Heart left ventricle (tissue), 16 donors: Measurements from ENCODE around the gene CD8A. TPM values are rescaled to one million over a fixed set of nuclear protein-coding genes. Genes with fewer than 3 reads are reported as not detected.
A peak's percentile ranks its signal among the peaks of the same experiment; 100 is the strongest.
"Not testable (repeated sequence)": the region's sequence is repeated elsewhere in the genome, so short reads cannot be mapped to it uniquely, and the experiment has no call there.

Source experiments
- ATAC-seq, 4 donors: fragments of 200-7000 bp; cut with Tn5 transposase; one replicate each; pipeline ENCODE4 v1.9.1; 2020 to 2022; ENCODE audit warnings: moderate library complexity in 4 of 4, mild to moderate bottlenecking in 3 of 4, moderate number of reproducible peaks in 1 of 4
- DNase-seq, 5 donors: peaks; one replicate each; pipeline ENCODE4 v3.0.0-alpha.2; 2020
- H3K27ac ChIP-seq, 12 donors: fragments of 200-600 bp; sonication (generic) in 4 of 12; one replicate each; pipeline versions ENCODE4 v1.5.0 to v1.8.0; 2016 to 2022; ENCODE audit warnings: mild to moderate bottlenecking in 2 of 12
- H3K27me3 ChIP-seq, 9 donors: fragments of 200-600 bp; sonication (generic) in 2 of 9; one replicate each; pipeline versions ENCODE4 v1.5.1 to v1.8.0; 2016 to 2022; ENCODE audit warnings: mild to moderate bottlenecking in 3 of 9
- H3K36me3 ChIP-seq, 9 donors: fragments of 200-600 bp; sonication (generic) in 2 of 9; one replicate each; pipeline versions ENCODE4 v1.5.0 to v1.8.0; 2018 to 2022; ENCODE audit warnings: mild to moderate bottlenecking in 2 of 9
- H3K4me1 ChIP-seq, 12 donors: fragments of 200-600 bp; sonication (generic) in 4 of 12; one replicate each; pipeline versions ENCODE4 v1.5.0 to v1.8.0; 2016 to 2022; ENCODE audit warnings: mild to moderate bottlenecking in 3 of 12
- H3K4me3 ChIP-seq, 12 donors: fragments of 200-600 bp; sonication (generic) in 4 of 12; one replicate each; pipeline versions ENCODE4 v1.5.0 to v1.8.0; 2017 to 2022; ENCODE audit warnings: mild to moderate bottlenecking in 9 of 12, moderate library complexity in 4 of 12
- H3K9me3 ChIP-seq, 12 donors: fragments of 200-600 bp; sonication (generic) in 4 of 12; one replicate each; pipeline versions ENCODE4 v1.5.0 to v1.8.0; 2016 to 2022; ENCODE audit warnings: mild to moderate bottlenecking in 1 of 12
- CTCF ChIP-seq, 12 donors: fragments of 200-600 bp; sonication (generic) in 4 of 12; IDR thresholded peaks; one replicate each; pipeline versions ENCODE4 v1.5.0 to v1.8.0; 2018 to 2022; ENCODE audit warnings: antibody characterized with exemption in 12 of 12, mild to moderate bottlenecking in 5 of 12
- POLR2A ChIP-seq, 2 donors: fragments of 450-650 bp; IDR thresholded peaks; one replicate each; pipeline ENCODE4 v1.6.1; 2017; ENCODE audit warnings: antibody characterized with exemption in 2 of 2, mild to moderate bottlenecking in 2 of 2, moderate library complexity in 2 of 2
- WGBS, 4 donors: extraction: QIAGEN DNeasy Blood & Tissue Kit in 2 of 4; methylation state at CpG; one replicate each; pipeline versions ENCODE4 v1.1.5 to v1.1.7; 2013 to 2018; 5-methylcytosine and 5-hydroxymethylcytosine counted together
- intact Hi-C, 10 donors: fragments of 100-400 bp; cut with DNase I; formaldehyde crosslinking; loops; one replicate each; pipeline versions ENCODE4 v1.11.1 to v1.14.2; 2022
- long read RNA-seq, 3 donors: library from polyadenylated mRNA; unstranded; transcript quantifications; one replicate each; pipeline ENCODE4 v2.0.0, GENCODE V29; 2020 to 2021
- polyA plus RNA-seq, 2 donors: library from polyadenylated mRNA; stranded (reverse); fragments of 200-250 nt; gene quantifications; one replicate each; pipeline ENCODE4 v1.2.3, GENCODE V29; 2013
- total RNA-seq, 9 donors: library from RNA; depleted of rRNA in 2 of 9; stranded (reverse); fragments of >200 nt in 2 of 9; fragmentation: NEBNext Ultra II Directional in 3 of 9; extraction: Animal tissue kit (Norgen Biotek cat#: 25700) in 3 of 9; gene quantifications; one replicate each; pipeline versions ENCODE4 v1.1.0 to v1.2.4, GENCODE V29; 2016 to 2023
- donor health status: ischemic (EF 13 %, LVEDD 7.1; RV severe dilation, severe dysfunction).
- donor health status: healthy with polysubstance abuse.
- donor health status: DM: no; HTN: yes; CAD: no.
- donor health status: DM: no; HTN: no; CAD: no.
- donor health status: ischemic (EF 25% LVEDD 6.9; RV normal size, moderate dysfunction).
- donor health status: ischemic (EF 25% LVEDD 5.7; RV mildly dilated, moderate dysfunction).
- donor health status: healthy.
- donor health status: DM: yes; HTN: yes; CAD: no.
- donor health status: ischemic (EF 35%, LVEDD 5.7; RV mildly dilated, moderate dysfunction).
- donor health status: nonischemic (EF 11% LVEDD 7.7; RV severe dilation, severe dysfunction).
- donor health status: DM: yes; HTN: yes; CAD: no.
- donor health status: PGD.
- donor health status: ischemic (EF 29% LVEDD 5.4; RV normal size, mild dysfunction).
- donor health status: nonischemic (EF 23%, LVEDD 6.1; RV moderate dilation, normal function).

Gene CD8A
- total RNA-seq (10 to 100 TPM in 1 of 9 donors, 1 to 10 TPM in 1, under 1 TPM in 6, not detected in 1; 0.24 to 11.1 (median 0.43) TPM), polyA plus RNA-seq (under 1 TPM; 0.33 to 0.65 TPM)
- long read RNA-seq, donor 1, partial matches to known transcripts, result 0 of 1 reads
- long read RNA-seq, donor 1, other reads (novel, unspliced or antisense), result 0 of 1 reads
- long read RNA-seq, donor 2, partial matches to known transcripts, result 1 of 1 reads
- long read RNA-seq, donor 2, other reads (novel, unspliced or antisense), result 0 of 1 reads
- long read RNA-seq, donor 3, partial matches to known transcripts, result 1 of 1 reads
- long read RNA-seq, donor 3, other reads (novel, unspliced or antisense), result 0 of 1 reads

GRCh38 chr2:86790676-86791572 lies at the start of gene CD8A:
TSS of gene CD8A (minus strand) at chr2:86790913. CDS start at chr2:86790825, 88 bp downstream.
- peak within 1 kb of the TSS in 10 of 12 donors; percentile 8 to 51 (median 20) for H3K4me3 ChIP-seq
- no peak for DNase-seq
- ATAC-seq, result no peak
- intact Hi-C loops, result no loop called here
- peaks cover 0 to 7% (median 2%) of the 10 kb centered on the region in 12 donors for H3K9me3 ChIP-seq
- H3K36me3 ChIP-seq, result no peaks in the 10 kb centered on the region
- peaks cover 0 to 46% (median 31%) of the 10 kb centered on the region in 12 donors for H3K4me1 ChIP-seq
- TF ChIP-seq CTCF (IDR thresholded peaks at IDR 0.05) (no peak), POLR2A (IDR thresholded peaks at IDR 0.05) (no peak)
- 15 to 26% (median 20%) methylated on average over 29 to 57 of the region's 57 CpGs for WGBS, 4 donors
- peaks cover 16 to 63% (median 49%) of the 10 kb centered on the region in 9 donors for H3K27me3 ChIP-seq
- H3K27ac ChIP-seq, result peak within 1 kb of the TSS in 1 of 12 donors; percentile 55

GRCh38 chr2:86839871-86840548 lies 49.3 kb upstream of the CD8A start:
- H3K27ac ChIP-seq, H3K4me1 ChIP-seq, H3K36me3 ChIP-seq, H3K27me3 ChIP-seq, H3K4me3 ChIP-seq, DNase-seq, H3K9me3 ChIP-seq, ATAC-seq, intact Hi-C loops: not testable (repeated sequence)
- WGBS, 4 donors, result 67 to 85% (median 77%) methylated on average over 6 to 9 of the region's 11 CpGs

GRCh38 chr2:86839455-86839854 lies 48.7 kb upstream of the CD8A start:
- H3K9me3 ChIP-seq, DNase-seq, H3K27ac ChIP-seq, H3K36me3 ChIP-seq, H3K4me3 ChIP-seq, ATAC-seq, H3K4me1 ChIP-seq, H3K27me3 ChIP-seq, intact Hi-C loops: not testable (repeated sequence)
- WGBS, 4 donors, result 91 to 98% (median 95%) methylated on average over 6 to 7 of the region's 7 CpGs

GRCh38 chr2:86837714-86838113 lies 47.0 kb upstream of the CD8A start:
- H3K27ac ChIP-seq, result peak overlapping the region in 1 of 12 donors; percentile 17
- intact Hi-C loops, H3K27me3 ChIP-seq, H3K36me3 ChIP-seq, H3K9me3 ChIP-seq, DNase-seq, H3K4me1 ChIP-seq, ATAC-seq, H3K4me3 ChIP-seq: not testable (repeated sequence)
- WGBS, 4 donors, result 69 to 81% (median 77%) methylated on average over 5 to 6 of the region's 7 CpGs

- H3K27me3 ChIP-seq, H3K9me3 ChIP-seq, H3K36me3 ChIP-seq, intact Hi-C loops, H3K4me1 ChIP-seq: not testable (repeated sequence)
- H3K27ac ChIP-seq, result peak overlapping the region in 5 of 12 donors; percentile 10 to 55 (median 51)
- DNase-seq (peak in 4 of 5 donors; percentile 63 to 68 (median 64)), ATAC-seq (peak; percentile 79 to 96 (median 92))
- peak overlapping the region in 4 of 12 donors; percentile 20 to 35 (median 24) for H3K4me3 ChIP-seq
- 48 to 87% (median 53%) methylated on average over 8 to 16 of the region's 19 CpGs for WGBS, 4 donors
Measured at GRCh38 chr2:86836915-86837695, 46.4 kb upstream of the CD8A start.

- H3K27ac ChIP-seq, H3K4me1 ChIP-seq, intact Hi-C loops, H3K36me3 ChIP-seq, ATAC-seq, H3K4me3 ChIP-seq, H3K9me3 ChIP-seq, DNase-seq: not testable (repeated sequence)
- 50 to 73% (median 57%) methylated on average over 2 to 4 of the region's 4 CpGs; no CpG with 5 or more reads in 1 of the 4 donors for WGBS, 4 donors
- H3K27me3 ChIP-seq, result peaks cover 0 to 10% (median 0%) of the 10 kb centered on the region in 9 donors
Measured at GRCh38 chr2:86835548-86835889, 44.8 kb upstream of the CD8A start.
